Right ventricle myocardium superior (tissue), 1 donor: ENCODE measurements around the gene EXD3. TPM values are rescaled to one million over a fixed set of nuclear protein-coding genes. Genes with fewer than 3 reads are reported as not detected.

Source experiments
- ATAC-seq: fragments of 200-7000 bp; cut with Tn5 transposase; one replicate; pipeline ENCODE4 v1.9.1; 2020; ENCODE audit warnings: mild to moderate bottlenecking; ENCODE audit not compliant: poor library complexity
- DNase-seq: peaks from one replicate; pipeline ENCODE4 v3.0.0-alpha.2; 2020
- intact Hi-C: fragments of 100-400 bp; cut with DNase I; formaldehyde crosslinking; loops from one replicate; pipeline ENCODE4 v1.11.2; 2022
- total RNA-seq: library from RNA; stranded (reverse); fragmentation: NEBNext Ultra II Directional; extraction: Animal tissue kit (Norgen Biotek cat#: 25700); gene quantifications from one replicate; pipeline ENCODE4 v1.2.1, GENCODE V29; 2021
- donor health status: DM: no; HTN: yes; CAD: no; lungs with severe emphysema.

Gene EXD3
- total RNA-seq, 1 donor from 2014 or later: 6.9 TPM

DNA sequence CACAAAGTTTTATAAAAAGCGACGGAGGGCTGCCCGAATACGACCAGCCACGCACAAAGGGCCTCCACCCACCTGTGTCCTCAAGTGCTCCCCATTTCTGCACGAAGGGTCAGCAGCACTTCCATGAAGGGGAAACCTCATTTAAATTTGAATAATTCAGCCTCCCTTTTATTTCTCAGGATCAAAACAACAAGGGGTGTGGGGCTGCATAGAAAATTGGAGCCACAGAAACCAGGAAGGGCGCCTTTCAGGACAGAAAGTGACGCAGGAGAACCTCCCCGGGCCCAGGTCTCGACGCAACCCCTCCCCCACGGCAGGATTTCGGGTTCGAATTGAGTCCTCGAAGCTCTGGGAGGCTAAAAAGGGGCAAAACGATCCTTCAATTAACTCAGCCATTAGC, 123.0 kb downstream of the EXD3 start:
- DNase-seq: peak; percentile 39
- intact Hi-C loops: loop anchor here (5.0 to 10.0 kb wide), 3 partner anchors 107 to 225 kb away; partner anchors contain the start of gene ENTPD8
- ATAC-seq: no peak

DNA sequence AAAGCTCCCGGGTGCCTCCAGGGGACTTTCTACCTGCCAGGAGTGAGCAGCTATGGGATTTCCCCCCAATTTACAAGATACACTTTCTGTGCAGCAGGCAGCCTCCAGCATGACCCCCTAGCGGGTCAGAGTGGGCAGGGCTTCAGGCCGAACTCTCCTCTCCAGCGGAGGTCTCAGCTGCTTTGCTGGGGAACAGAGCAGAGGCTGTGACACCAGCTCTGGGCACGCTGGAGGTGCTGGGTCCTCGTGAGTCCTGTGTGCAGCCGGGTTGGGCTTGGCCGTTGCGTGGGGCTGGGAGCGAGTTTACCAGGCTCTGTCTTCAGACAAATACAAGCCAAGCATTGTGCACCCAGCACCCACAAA, 123.8 kb downstream of the EXD3 start:
- peak; percentile 37 for DNase-seq
- intact Hi-C loops: loop anchor here (5.0 to 10.0 kb wide), 3 partner anchors 108 to 226 kb away; partner anchors contain the start of gene ENTPD8
- no peak for ATAC-seq

DNA sequence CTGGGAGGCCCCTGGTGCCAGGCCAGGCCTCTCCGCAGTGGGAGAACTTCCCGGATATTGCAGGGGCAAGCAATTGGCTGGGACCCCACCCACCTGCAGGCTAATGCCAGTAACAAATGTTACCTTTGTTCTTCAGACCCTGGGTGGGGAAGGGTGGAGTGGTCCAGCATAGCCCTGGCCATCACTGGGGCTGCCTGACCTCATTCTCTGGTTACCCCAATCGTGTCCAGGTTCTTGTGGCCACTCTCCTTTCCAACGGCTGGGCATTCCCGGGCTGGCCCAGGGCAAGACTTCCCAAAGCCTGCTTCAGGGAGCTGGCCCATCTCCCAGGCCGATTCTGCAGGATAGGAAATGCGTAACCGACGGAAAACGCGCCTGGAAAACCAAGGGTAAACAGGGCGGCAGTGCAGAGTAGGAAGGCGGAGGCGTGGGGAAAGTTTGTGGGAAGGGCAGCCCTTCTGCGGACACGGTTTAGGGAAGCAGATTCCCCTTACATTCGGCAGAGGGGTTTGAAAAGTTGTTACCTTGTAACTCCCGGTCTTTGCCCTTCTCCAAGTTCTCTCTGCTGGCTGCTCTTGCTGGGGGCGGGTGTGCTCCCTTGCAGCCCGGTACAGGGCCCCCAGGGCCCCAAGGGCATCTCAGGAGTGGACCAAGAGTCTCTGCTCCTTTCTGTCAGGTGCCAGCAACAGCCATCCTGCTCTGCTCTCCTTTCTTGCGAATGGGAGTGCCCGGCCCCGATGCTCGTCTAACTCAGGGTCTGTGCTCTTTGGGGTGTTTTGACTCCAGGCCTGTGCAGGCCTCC, 124.4 kb downstream of the EXD3 start:
- ATAC-seq (no peak), DNase-seq (peak; percentile 62)
- intact Hi-C loops: loop anchor here (5.0 to 10.0 kb wide), 3 partner anchors 109 to 226 kb away; partner anchors contain the start of gene ENTPD8

DNA sequence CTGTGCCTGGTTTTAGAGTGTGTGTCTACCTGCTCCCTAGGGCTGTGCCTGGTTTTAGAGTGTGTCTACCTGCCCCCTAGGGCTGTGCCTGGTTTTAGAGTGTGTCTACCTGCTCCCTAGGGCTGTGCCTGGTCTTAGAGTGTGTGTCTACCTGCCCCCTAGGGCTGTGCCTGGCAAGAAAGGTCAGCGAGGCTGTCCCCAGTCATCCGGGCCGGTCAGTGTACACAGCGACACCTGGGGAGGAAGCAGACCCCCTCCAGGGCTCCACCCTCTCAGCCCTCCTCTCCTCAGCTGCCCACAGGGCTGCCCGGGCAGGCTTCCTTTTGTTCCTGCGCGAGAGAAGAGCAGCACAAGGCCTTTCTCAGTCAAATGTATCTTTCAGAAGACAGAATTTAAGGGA, 125.0 kb downstream of the EXD3 start:
- intact Hi-C loops: loop anchor here (5.0 to 10.0 kb wide), 3 partner anchors 109 to 227 kb away; partner anchors contain the start of gene ENTPD8
- DNase-seq (no peak), ATAC-seq (no peak)

DNA sequence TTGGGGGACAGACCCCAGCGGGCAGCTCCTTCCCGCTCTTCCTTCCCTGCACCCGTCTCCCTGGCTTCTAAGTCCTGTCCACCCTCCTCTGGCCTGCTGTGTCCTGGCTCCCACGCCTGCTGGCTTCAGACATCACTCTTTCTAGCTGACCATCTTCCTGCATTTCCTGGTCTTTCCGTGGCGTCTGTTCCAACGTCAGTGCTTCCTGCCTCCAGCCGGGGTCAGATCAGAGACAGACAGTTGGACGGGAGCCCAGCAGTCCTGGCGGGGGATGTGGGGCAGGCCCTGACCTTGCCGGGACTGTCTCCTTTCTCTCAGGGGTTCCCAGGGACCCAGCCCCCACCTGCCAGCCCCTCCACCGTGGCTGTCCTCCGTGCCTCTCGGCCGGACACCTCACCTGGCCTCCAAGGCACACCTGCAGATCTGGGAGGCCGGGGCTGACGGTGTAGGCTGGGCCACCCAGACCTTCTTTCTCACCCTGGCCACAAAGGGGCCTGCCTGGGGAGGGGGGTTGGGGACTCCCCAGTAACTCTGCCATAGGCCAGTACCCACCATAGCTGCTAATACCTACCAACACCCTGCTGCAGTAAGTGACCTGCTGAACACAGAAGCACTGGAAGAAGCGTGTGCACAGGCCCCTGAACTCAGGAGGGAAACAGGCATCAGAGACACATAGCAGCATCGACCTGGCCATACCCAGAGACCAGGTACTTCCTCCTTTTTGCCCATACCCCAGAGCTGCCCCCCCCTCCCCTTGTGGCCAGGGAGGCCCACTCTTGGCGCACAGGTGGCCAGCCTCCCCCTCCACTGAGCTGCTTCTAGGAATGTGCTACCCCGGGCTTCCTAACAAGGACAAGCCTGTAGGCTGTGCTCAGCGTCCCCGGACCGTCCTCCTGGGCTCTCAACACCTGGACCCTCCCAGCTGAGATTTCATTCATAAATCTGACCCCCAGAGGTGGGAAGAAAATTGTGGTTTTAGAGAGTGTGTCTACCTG, 126.0 kb downstream of the EXD3 start:
- ATAC-seq (peak; percentile 27), DNase-seq (peak; percentile 80)
- intact Hi-C loops: loop anchor here (5.0 to 10.0 kb wide), 3 partner anchors 110 to 228 kb away; partner anchors contain the start of gene ENTPD8

DNA sequence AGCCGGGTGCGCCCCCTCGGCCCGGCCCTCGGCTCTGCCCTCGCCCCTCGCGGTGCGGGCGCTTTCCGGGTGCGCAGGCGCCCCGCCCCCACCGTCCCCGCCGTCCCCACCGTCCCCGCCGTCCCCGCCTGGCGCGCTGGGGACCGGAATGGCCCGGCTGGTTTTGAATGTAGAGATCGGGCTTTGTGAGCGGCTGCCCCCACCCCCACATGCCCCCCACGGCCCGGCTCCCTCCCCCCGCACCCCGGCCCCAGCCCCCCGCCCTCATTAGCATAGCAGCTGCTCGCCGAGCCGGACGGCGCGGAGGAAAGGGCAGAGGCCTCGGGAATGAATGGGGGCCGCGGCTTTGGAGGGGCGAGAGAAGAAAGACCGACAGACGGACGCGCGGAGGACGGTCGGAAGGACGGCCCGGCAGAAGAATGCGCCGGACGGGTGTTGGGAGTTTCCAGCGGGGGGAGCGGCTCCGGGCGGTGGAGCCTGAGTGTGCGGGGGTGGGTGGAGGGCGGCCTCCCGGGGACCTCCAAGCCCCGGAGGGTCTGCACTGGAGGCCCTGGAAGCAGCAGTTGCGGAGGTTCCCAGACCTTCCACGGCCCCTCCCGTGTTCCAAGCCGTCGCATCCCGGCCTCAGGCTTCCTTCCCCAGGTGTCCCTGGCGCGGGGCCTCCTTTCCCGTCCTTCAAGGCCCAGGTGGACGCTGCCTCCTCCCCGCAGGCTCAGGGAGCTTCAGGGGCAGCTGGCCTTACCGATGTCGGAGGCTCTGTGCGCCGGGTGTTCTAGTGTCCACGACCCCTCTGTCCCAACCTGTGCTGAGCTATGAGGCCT, 126.9 kb downstream of the EXD3 start:
- ATAC-seq: no peak
- intact Hi-C loops: loop anchor here (5.0 to 10.0 kb wide), 3 partner anchors 111 to 229 kb away; partner anchors contain the start of gene ENTPD8
- no peak for DNase-seq

DNA sequence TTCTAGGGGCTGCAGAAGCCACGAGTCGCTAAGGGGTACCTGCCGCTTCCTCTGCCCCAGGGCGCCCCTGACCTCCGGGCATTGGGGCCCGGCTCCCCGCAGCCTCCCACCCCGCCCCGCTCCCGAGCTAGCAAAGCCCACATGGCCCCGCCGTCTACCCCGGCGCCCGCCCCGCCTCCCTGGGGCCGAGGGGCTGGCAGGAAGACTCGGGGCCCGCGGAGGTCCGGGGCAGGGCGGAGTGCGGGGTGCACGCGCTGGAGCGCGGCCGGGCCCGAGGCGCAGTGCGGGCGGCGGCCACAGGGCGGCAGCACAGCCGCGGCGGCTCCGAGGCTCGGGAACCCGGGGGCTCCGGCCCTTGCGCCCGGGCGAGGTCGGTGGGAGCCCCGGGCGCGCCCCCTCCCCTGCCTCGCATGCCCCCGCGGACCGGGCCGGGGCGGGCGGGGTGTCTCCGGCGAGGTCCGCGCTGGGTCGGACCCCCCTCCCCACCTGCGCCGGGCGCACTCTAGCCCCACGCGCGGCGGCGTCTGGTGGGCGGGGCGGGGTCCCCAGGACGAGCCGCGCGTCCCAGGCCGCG, 127.6 kb downstream of the EXD3 start:
- ATAC-seq: peak; percentile 68
- no peak for DNase-seq

DNA sequence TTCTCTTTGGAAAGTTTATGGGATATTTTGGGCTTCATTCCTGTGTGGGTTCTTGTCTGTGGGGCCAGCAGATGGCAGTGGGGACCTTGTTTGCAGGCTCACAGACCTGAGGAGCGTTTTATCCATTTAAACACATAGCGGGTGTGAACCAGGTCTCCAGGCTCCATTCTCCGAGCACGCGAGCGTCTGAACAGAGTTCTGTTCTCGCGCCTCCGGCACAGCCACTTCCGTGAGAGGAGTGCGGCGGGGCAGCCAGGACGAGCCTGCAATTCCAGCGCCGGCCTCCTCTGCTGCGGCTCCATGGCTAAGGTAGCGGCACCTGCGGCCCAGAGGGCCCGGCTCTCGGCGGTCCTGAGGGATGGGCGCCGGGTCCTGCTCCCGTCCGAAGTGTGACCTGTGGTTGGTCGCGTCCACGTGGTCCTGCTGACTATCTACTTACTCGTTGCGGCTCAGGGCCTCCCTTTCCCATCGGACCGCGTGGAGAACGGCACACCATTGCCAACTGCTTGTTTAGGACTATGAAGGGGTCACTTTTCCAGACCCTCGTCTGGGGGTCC, 128.2 kb downstream of the EXD3 start:
- DNase-seq (no peak), ATAC-seq (peak; percentile 18)
- intact Hi-C loops: loop anchor here (5.0 to 10.0 kb wide), 3 partner anchors 113 to 230 kb away; partner anchors contain the start of gene ENTPD8

More for the DNA sequence above, 127.6 kb downstream of the EXD3 start:
- intact Hi-C loops: loop anchor here (5.0 to 10.0 kb wide), 3 partner anchors 112 to 229 kb away; partner anchors contain the start of gene ENTPD8

DNA sequence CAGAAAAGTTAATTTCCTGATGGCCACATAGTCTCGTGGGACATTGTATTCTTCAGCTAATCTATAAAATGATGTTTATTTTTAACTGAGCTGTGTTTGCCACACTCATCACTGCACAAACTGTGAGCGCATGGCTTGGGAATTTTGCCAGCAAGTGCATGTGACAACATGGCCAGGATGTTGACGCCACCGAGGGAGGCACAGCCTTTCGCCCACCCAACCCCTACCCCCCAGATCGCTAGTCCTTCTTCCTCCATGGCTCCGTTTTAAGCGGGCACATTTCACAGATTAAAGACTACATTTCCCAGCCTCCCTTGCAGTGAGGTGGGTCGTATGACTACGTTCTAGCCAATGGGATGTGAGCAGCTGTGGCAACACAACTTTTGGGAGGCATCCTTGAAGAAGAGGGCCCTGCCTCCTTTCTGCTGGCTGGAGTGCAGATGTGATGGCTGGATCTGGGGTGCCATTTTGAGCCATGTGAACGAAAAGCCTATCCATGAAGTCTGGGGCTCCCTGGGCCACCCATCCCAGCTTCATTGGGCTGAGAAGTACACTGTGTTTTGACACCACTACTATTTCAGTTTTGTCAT, 128.8 kb downstream of the EXD3 start:
- DNase-seq (no peak), ATAC-seq (peak; percentile 38)
- intact Hi-C loops: loop anchor here (10.0 kb wide), 2 partner anchors 151 to 231 kb away; partner anchors contain the start of gene ENTPD8

DNA sequence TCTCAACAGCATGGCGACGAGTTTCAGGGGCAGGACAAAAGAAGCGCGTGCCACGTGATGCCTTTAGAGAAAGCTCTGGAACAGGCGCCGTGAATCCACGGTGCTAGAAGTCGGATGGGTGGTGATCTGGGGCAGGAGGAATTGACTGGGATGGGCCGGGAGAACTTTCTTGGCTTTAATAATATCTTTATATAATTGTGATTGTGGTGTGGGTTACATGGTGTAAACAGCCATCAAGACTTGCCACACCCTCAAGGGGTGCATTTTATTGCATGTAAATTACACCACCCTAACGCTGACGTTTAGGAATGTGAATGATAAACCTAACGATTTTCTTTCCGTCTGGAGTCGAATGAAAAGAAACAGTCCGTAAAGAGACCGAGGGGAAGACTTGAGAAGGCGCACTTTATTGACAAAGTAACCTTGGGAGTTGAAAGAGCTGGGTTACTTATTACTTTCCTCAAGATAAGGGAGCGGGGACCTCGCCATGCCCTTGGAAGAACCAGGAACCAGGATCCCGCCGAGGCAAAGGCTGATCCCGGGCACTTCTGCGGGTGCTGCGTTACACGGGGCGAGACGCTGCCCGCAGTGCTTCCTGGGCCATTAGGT, 129.4 kb downstream of the EXD3 start:
- DNase-seq (no peak), ATAC-seq (no peak)
- intact Hi-C loops: loop anchor here (10.0 kb wide), 2 partner anchors 151 to 231 kb away; partner anchors contain the start of gene ENTPD8

DNA sequence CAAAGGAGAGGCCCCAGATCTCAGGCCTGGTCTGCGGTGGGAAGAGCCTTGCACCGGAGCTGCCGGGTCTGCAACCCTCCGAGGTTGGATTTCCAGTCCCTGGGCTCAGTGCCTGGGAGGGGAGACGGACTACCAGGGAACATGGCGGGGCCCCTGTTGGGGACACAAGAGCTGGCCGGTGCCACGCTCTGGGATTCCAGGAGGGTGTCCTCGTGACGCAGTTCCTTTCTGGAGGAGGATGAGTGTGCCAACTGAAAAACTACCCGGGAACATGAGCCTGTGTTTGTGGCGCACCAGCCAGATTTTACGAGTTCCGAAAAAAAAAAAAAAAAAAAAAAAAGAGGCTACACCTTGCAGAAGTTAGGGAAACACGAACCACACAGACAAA, 129.9 kb downstream of the EXD3 start:
- intact Hi-C loops: loop anchor here (10.0 kb wide), 2 partner anchors 152 to 232 kb away; partner anchors contain the start of gene ENTPD8
- DNase-seq (no peak), ATAC-seq (no peak)

DNA sequence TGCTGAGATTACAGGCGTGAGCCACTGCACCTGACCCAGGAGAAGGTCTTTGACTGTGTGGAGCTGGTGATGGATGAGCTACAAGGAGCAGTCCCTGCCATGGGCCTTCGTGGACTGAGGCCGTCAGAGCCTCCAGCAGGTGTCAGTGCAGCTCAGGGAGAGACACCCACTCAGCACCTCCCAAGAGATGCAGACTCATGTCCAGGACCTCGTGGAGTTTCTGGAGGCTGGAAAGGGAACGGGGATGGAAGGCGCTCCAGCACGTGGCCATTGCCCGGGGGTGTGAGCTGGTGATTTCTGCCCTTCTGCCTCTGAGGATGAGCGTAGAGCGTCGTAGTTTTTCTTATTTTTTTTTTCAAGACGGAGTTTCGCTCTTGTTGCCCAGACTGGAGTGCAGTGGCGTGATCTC, 136.0 kb downstream of the EXD3 start:
- intact Hi-C loops: no loop called here
- DNase-seq (no peak), ATAC-seq (peak; percentile 84)

DNA sequence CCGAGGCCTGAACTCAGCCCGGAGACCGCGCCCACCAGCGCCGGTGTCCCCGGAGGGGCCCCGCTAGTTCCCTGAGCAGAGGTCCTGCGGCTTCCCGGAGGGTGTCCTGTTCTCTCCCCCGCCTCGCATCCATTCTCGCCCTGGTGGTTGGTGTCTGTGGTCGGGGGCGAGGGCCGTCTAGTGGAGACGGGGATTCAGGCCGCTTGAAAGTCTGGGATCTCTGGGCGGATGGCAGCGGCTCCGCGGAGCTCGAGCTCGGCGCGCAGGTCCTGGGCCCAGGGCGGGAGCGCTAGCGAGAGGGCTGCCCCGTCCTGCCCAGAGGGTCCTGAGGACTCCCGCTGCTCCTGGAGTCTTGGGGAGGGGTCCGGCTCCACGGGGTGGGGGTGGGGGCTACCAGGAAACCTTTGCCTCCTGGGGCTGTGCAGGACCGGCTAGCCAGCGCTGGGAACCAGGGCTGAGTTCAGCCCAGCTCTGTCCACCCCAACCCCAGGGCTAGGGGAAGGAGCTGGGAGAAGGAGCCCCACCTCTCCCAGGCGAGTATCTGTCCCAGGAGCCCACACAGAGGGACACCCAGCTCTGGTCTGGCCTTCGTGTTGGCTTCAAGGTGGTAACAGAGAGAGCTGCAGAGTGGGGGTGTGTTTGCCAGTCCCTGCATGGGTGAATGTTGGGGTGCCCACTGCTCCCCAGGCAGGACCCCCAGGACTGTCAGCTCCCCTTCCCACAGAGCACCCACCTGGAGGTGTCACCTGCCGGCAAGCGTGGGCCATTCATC, 141.4 kb downstream of the EXD3 start:
- intact Hi-C loops: no loop called here
- DNase-seq (no peak), ATAC-seq (no peak)

DNA sequence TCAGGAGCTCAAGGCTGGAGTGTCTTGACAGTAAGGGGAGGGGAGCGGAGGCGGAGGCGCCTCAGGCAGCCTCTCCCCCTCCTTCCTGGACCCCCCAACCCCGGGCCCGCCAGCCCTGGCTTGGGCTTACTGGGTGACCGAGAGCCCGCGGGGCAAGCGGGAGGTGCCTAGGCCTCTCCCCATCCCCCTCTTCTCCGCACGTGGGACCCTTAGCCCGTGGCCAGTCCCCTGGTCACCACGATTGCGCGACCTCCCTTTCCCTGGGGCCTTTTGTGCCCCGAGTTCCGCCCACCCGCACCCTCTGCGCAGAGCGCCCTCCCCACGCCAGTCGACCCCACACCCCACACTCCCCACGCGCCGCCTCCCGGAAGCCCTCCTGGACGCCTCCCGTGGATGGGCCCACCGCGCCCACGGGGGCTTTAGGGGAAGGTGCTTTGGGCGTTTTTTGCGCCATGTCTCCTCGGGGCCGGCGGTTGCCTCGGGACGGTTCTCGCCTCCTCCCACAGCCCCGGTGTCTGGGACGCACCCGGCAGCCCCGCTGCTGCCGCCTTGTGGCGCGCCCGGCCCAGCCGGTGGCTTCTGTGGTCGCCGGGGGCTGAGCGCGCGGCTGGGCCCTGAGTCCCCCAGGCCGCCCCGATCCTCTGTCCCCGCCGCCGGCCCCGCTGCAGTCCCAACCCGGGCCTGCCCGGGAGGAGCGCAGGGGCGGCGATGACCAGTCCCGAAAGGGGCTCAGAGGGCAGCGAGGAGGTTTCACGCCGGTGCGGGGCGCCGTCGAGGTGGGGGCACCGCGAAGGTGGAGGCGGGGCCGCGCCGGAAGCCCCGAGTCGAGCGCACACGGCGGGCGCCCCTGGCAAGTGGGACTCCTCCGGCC, 142.3 kb downstream of the EXD3 start:
- peak; percentile 19 for ATAC-seq
- DNase-seq: no peak
- intact Hi-C loops: no loop called here
